Left ventricle myocardium inferior (tissue), 1 donor: ENCODE data around the gene SLC2A8. TPM values are rescaled to one million over a fixed set of nuclear protein-coding genes. Genes with fewer than 3 reads are reported as not detected.

Source experiments
- DNase-seq: peaks from one replicate; pipeline ENCODE4 v3.0.0-alpha.2; 2020
- H3K27ac ChIP-seq: fragments of 200-600 bp; replicated peaks from 2 replicates; pipeline ENCODE4 v1.8.0; 2021
- H3K27me3 ChIP-seq: fragments of 200-600 bp; 2 replicates; pipeline ENCODE4 v1.8.0; 2021; ENCODE audit warnings: low read depth
- H3K36me3 ChIP-seq: fragments of 200-600 bp; 2 replicates; pipeline ENCODE4 v1.8.0; 2021
- H3K4me1 ChIP-seq: fragments of 200-600 bp; 2 replicates; pipeline ENCODE4 v1.8.0; 2021
- H3K4me3 ChIP-seq: fragments of 200-600 bp; 2 replicates; pipeline ENCODE4 v1.8.0; 2021; ENCODE audit warnings: mild to moderate bottlenecking, moderate library complexity
- H3K9me3 ChIP-seq: fragments of 200-600 bp; replicated peaks from 2 replicates; pipeline ENCODE4 v1.8.0; 2021
- intact Hi-C: fragments of 100-400 bp; cut with micrococcal nuclease; formaldehyde crosslinking; loops from one replicate; pipeline ENCODE4 v1.11.0; 2022
- total RNA-seq: library from RNA; stranded (reverse); fragmentation: NEBNext Ultra II Directional; extraction: Animal tissue kit (Norgen Biotek cat#: 25700); gene quantifications from one replicate; pipeline ENCODE4 v1.2.1, GENCODE V29; 2021
- TF ChIP-seq, protein P1 (sequence below): fragments of 200-600 bp; IDR thresholded peaks from 2 replicates; pipeline ENCODE4 v1.8.0; 2021; ENCODE audit warnings: antibody characterized with exemption, mild to moderate bottlenecking, borderline replicate concordance
- donor health status: DM: no; HTN: yes; CAD: no; lungs with severe emphysema.

Gene SLC2A8
- total RNA-seq, 1 donor from 2014 or later = 16.1 TPM

DNA sequence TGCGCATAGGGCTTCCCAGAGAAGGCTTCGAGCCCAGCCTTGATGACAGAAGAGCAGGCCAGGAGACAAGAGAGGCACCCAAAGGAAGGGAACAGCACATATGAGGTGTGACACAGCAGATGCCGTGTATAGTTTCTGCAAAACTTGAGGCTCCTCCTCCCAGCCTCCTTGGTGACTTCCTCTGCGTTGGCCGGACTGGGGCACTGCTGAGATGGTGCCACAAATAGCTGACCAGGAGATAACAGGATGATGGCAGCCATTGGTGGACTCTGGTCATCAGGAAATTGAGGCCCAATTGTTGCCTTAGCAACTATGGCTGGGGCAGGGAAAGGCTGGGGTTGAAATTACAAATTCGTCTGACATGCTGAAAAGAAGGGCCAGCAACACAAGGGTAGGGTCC, 22.4 kb downstream of the SLC2A8 start:
- Histone ChIP-seq H3K27me3 (no peaks in the 10 kb centered on the region), H3K4me3 (no peak overlapping the region), H3K9me3 (no peaks in the 10 kb centered on the region), H3K36me3 (no peaks in the 10 kb centered on the region), H3K4me1 (peaks cover 25% of the 10 kb centered on the region), H3K27ac (no peak overlapping the region)
- TF ChIP-seq, protein P1, sequence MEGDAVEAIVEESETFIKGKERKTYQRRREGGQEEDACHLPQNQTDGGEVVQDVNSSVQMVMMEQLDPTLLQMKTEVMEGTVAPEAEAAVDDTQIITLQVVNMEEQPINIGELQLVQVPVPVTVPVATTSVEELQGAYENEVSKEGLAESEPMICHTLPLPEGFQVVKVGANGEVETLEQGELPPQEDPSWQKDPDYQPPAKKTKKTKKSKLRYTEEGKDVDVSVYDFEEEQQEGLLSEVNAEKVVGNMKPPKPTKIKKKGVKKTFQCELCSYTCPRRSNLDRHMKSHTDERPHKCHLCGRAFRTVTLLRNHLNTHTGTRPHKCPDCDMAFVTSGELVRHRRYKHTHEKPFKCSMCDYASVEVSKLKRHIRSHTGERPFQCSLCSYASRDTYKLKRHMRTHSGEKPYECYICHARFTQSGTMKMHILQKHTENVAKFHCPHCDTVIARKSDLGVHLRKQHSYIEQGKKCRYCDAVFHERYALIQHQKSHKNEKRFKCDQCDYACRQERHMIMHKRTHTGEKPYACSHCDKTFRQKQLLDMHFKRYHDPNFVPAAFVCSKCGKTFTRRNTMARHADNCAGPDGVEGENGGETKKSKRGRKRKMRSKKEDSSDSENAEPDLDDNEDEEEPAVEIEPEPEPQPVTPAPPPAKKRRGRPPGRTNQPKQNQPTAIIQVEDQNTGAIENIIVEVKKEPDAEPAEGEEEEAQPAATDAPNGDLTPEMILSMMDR = no peak
- DNase-seq = no peak
- intact Hi-C loops = no loop called here

DNA sequence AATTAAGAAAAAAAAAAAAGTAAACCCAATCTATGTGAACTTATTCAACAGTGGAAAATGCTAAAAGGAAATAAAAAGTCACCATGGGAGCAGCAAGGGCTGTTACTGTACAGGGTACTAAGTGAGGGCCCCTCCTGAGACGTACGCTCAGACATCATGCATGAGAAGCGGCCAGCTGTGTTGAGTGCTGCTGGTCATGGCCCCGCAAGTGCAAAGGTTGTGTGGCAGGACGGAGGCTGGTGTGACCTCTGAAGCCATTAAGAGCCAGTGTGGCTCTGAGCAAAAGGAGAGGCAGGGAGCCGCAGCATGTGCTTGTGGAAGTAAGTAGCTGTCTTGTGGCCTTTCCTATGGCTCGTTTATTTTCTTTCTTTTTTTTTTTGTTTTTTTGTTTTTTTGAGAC, 24.1 kb downstream of the SLC2A8 start:
- Histone ChIP-seq H3K27ac (no peak overlapping the region), H3K27me3 (no peaks in the 10 kb centered on the region), H3K36me3 (no peaks in the 10 kb centered on the region), H3K9me3 (no peaks in the 10 kb centered on the region), H3K4me1 (peaks cover 42% of the 10 kb centered on the region), H3K4me3 (no peak overlapping the region)
- intact Hi-C loops = no loop called here
- no peak for DNase-seq
- TF ChIP-seq, protein P1 = no peak

DNA sequence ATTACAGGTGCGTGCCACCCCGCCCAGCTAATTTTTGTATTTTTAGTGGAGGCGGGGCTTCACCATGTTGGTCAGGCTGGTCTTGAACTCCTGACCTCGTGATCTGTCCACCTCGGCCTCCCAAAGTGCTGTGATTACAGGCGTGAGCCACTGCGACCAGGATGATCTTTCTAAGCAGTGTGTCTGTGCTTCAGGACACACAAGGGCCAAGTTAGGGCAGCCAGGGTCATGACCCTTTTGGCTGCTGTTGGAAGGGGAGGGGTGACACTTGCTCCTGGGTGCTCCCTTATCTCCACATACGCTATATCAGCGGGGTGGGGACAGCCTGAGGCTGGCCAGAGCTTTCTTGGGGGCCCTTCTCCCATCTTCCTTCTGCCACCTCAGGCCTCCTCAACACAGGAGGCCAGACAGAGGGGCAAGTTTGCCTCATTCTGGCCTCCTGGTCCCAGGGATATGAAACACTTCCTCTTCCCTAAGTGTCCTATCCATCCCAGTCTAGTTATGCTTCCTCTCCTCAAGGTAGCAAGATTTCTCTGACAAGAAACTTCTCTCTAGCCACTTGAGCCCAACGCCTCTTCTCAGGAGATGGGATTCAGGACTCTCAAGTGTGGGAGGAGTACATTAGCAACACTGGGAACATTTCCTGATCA, 25.3 kb downstream of the SLC2A8 start:
- H3K4me1 ChIP-seq = peaks cover 52% of the 10 kb centered on the region
- H3K27ac ChIP-seq = no peak overlapping the region
- intact Hi-C loops = no loop called here
- H3K36me3 ChIP-seq = no peaks in the 10 kb centered on the region
- no peak for DNase-seq
- TF ChIP-seq, protein P1 = no peak
- H3K27me3 ChIP-seq = no peaks in the 10 kb centered on the region
- peak overlapping the region; percentile 91 for H3K4me3 ChIP-seq
- H3K9me3 ChIP-seq = no peaks in the 10 kb centered on the region

DNA sequence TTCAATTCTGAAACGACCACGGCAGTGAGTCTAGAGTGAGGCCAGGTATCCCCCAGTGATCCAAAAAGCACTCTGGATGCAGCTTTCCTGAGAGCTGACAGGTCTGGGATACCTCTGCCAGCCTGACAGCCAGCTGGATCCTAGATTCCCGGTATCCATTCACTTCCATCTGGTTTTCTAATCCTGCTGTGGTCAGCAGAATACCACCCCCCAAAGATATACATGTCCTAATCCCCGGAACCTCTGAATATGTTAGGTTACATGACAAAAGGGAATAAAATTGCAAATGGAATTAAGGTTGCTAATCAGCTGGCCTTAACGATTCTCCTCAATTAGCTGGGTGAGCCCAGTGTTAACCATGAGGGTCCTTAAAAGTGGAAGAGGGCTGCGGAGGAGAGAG, 25.8 kb downstream of the SLC2A8 start:
- TF ChIP-seq, protein P1 = no peak
- Histone ChIP-seq H3K9me3 (no peaks in the 10 kb centered on the region), H3K4me3 (peak overlapping the region; percentile 91), H3K27ac (no peak overlapping the region), H3K4me1 (peaks cover 55% of the 10 kb centered on the region), H3K36me3 (no peaks in the 10 kb centered on the region), H3K27me3 (no peaks in the 10 kb centered on the region)
- DNase-seq = no peak
- intact Hi-C loops = no loop called here

GRCh38 chr9:127423476-127423933, 26.5 kb downstream of the SLC2A8 start:
- no peaks in the 10 kb centered on the region for H3K27me3 ChIP-seq
- TF ChIP-seq, protein P1 = no peak
- H3K27ac ChIP-seq = peak overlapping the region; percentile 94
- H3K9me3 ChIP-seq = no peaks in the 10 kb centered on the region
- H3K4me1 ChIP-seq = peaks cover 58% of the 10 kb centered on the region
- peak overlapping the region; percentile 91 for H3K4me3 ChIP-seq
- peaks cover 7% of the 10 kb centered on the region for H3K36me3 ChIP-seq
- no peak for DNase-seq
- intact Hi-C loops = no loop called here
